IMR-90 (cell line): ENCODE results near the gene RBFOX1.

Experiments
- CEBPB ChIP-seq: IDR thresholded peaks from 2 replicates; pipeline ENCODE4 v1.6.1; 2012; ENCODE audit warnings: low read depth, low read length, improper control_type of control experiment
- CHD1 ChIP-seq: IDR thresholded peaks from 2 replicates; pipeline ENCODE4 v1.6.1; 2012; ENCODE audit warnings: low read depth, low read length, improper control_type of control experiment
- CTCF ChIP-seq: conservative IDR thresholded peaks from 2 replicates; pipeline ENCODE4 v1.5.1; 2012; ENCODE audit warnings: mild to moderate bottlenecking, low read depth, low read length, improper control_type of control experiment
- FOS ChIP-seq: fragments of 150-350 bp; IDR thresholded peaks from 2 replicates; pipeline ENCODE4 v1.6.1; 2016; ENCODE audit warnings: low read depth, low read length
- MXI1 ChIP-seq: IDR thresholded peaks from 2 replicates; pipeline ENCODE4 v1.6.1; 2012; ENCODE audit warnings: low read depth, mild to moderate bottlenecking, low read length, moderate library complexity, borderline replicate concordance
- POLR2A ChIP-seq: IDR thresholded peaks from 2 replicates; pipeline ENCODE4 v1.6.1; 2012; ENCODE audit warnings: mild to moderate bottlenecking, low read depth, low read length
- RAD21 ChIP-seq: IDR thresholded peaks from 2 replicates; pipeline ENCODE4 v1.6.1; 2012; ENCODE audit warnings: low read length, improper control_type of control experiment
- SMC3 ChIP-seq: fragments of 150-350 bp; IDR thresholded peaks from 2 replicates; pipeline ENCODE4 v1.6.1; 2016; ENCODE audit warnings: low read depth, mild to moderate bottlenecking, antibody characterized with exemption, low read length, moderate library complexity
- TF ChIP-seq, protein P1 (sequence below): fragments of 150-350 bp; IDR thresholded peaks from 2 replicates; pipeline ENCODE4 v1.6.1; 2017; ENCODE audit warnings: mild to moderate bottlenecking, antibody characterized with exemption, low read length, low read depth

DNA sequence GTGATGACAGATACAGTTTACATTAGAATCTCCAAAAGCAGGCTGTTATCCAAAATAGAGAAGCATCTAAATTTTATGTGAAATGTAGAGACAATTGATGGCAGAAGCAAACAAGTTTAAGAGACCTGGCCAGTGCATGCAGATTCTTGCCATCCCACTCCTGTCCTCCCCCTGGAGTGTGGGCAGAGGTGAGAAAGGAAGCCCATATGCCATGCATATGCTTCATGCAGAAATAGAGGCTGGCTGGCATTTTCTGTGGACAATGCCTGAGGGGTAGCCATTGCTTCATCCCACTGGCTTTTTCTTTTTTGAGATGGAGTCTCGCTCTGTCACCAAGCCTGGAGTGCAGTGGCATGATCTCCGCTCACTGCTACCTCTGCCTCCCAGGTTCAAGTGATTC, 382.1 kb downstream of the RBFOX1 start:
- no peak for TF ChIP-seq POLR2A
- no peak for TF ChIP-seq CTCF
- no peak for TF ChIP-seq FOS
- no peak for TF ChIP-seq CEBPB
- TF ChIP-seq, protein P1, sequence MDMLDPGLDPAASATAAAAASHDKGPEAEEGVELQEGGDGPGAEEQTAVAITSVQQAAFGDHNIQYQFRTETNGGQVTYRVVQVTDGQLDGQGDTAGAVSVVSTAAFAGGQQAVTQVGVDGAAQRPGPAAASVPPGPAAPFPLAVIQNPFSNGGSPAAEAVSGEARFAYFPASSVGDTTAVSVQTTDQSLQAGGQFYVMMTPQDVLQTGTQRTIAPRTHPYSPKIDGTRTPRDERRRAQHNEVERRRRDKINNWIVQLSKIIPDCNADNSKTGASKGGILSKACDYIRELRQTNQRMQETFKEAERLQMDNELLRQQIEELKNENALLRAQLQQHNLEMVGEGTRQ = no peak
- no peak for TF ChIP-seq RAD21
- TF ChIP-seq SMC3 = no peak
- TF ChIP-seq MXI1 = no peak
- TF ChIP-seq CHD1 = no peak
